ENCODE measurements around the gene PLEKHG7.

- TF ChIP-seq CTCF (IDR thresholded peaks at IDR 0.05), result no peak
- no peak for TF ChIP-seq POLR2A (IDR thresholded peaks at IDR 0.05)
Observed at GRCh38 chr12:92778525-92778924, 75.7 kb downstream of the PLEKHG7 start.

All from body of pancreas (tissue), 4 donors.